ENCODE measurements around the gene CAMKMT.

Gene CAMKMT

GRCh38 chr2:44687686-44688455 lies 326.1 kb downstream of the CAMKMT start:
- DNase-seq (ENCODE audit: low read depth in 2 of 2, low spot score in 1 of 2) = no peak

GRCh38 chr2:44688456-44689124 lies 326.8 kb downstream of the CAMKMT start:
- DNase-seq (ENCODE audit: low read depth in 2 of 2, low spot score in 1 of 2) = no peak

- no peak for DNase-seq (ENCODE audit: low read depth in 2 of 2, low spot score in 1 of 2)
Observed at GRCh38 chr2:44689516-44689915, 327.8 kb downstream of the CAMKMT start.

GRCh38 chr2:44691174-44691785 lies 329.5 kb downstream of the CAMKMT start:
- DNase-seq (ENCODE audit: low read depth in 2 of 2, low spot score in 1 of 2) = no peak

- DNase-seq (ENCODE audit: low read depth in 2 of 2, low spot score in 1 of 2) = no peak
Observed at GRCh38 chr2:44692821-44693220, 331.1 kb downstream of the CAMKMT start.

GRCh38 chr2:44700824-44701223 lies 339.1 kb downstream of the CAMKMT start:
- no peak for DNase-seq (ENCODE audit: low read depth in 2 of 2, low spot score in 1 of 2)

- DNase-seq (ENCODE audit: low read depth in 2 of 2, low spot score in 1 of 2) = no peak
Observed at GRCh38 chr2:44705356-44705755, 343.6 kb downstream of the CAMKMT start.

- DNase-seq (ENCODE audit: low read depth in 2 of 2, low spot score in 1 of 2) = no peak
Observed at GRCh38 chr2:44705876-44706480, 344.2 kb downstream of the CAMKMT start.

GRCh38 chr2:44706681-44707553 lies 345.2 kb downstream of the CAMKMT start:
- no peak for DNase-seq (ENCODE audit: low read depth in 2 of 2, low spot score in 1 of 2)

GRCh38 chr2:44707945-44708660 lies 346.4 kb downstream of the CAMKMT start:
- no peak for DNase-seq (ENCODE audit: low read depth in 2 of 2, low spot score in 1 of 2)

- no peak for DNase-seq (ENCODE audit: low read depth in 2 of 2, low spot score in 1 of 2)
Observed at GRCh38 chr2:44708661-44709000, 346.9 kb downstream of the CAMKMT start.

GRCh38 chr2:44713170-44713569 lies 351.4 kb downstream of the CAMKMT start:
- no peak for DNase-seq (ENCODE audit: low read depth in 2 of 2, low spot score in 1 of 2)

- DNase-seq (ENCODE audit: low read depth in 2 of 2, low spot score in 1 of 2) = no peak
Observed at GRCh38 chr2:44715671-44716081, 353.9 kb downstream of the CAMKMT start.

GRCh38 chr2:44716131-44716530 lies 354.4 kb downstream of the CAMKMT start:
- DNase-seq (ENCODE audit: low read depth in 2 of 2, low spot score in 1 of 2) = no peak

GRCh38 chr2:44718431-44718830 lies 356.7 kb downstream of the CAMKMT start:
- DNase-seq (ENCODE audit: low read depth in 2 of 2, low spot score in 1 of 2) = no peak

GRCh38 chr2:44719562-44719961 lies 357.8 kb downstream of the CAMKMT start:
- no peak for DNase-seq (ENCODE audit: low read depth in 2 of 2, low spot score in 1 of 2)

GRCh38 chr2:44722026-44722625 lies 360.4 kb downstream of the CAMKMT start:
- no peak for DNase-seq (ENCODE audit: low read depth in 2 of 2, low spot score in 1 of 2)

- no peak for DNase-seq (ENCODE audit: low read depth in 2 of 2, low spot score in 1 of 2)
Observed at GRCh38 chr2:44723921-44724320, 362.2 kb downstream of the CAMKMT start.

- DNase-seq (ENCODE audit: low read depth in 2 of 2, low spot score in 1 of 2) = no peak
Observed at GRCh38 chr2:44730593-44730992, 368.8 kb downstream of the CAMKMT start.

GRCh38 chr2:44731505-44731904 lies 369.8 kb downstream of the CAMKMT start:
- DNase-seq (ENCODE audit: low read depth in 2 of 2, low spot score in 1 of 2) = no peak

Data from stimulated activated CD8-positive, alpha-beta memory T cell treated with anti-CD3 and anti-CD28 coated beads, Interleukin-4, amount 100 ng/mL, for 1 hour (primary cell).